IPS-11a (cell line): ENCODE data around the gene C1QTNF7.

Experiments used
- H3K4me3 ChIP-seq: one replicate; pipeline ENCODE4 v1.5.1; 2013; ENCODE audit warnings: low read depth, low read length, control low read depth

Gene C1QTNF7

GRCh38 chr4:15427701-15428100, at the start of gene C1QTNF7:
C1QTNF7 (plus strand) TSS chr4:15428033; CDS start chr4:15435744, 7,711 bp downstream.
- H3K4me3 ChIP-seq = no peak within 1 kb of the TSS

DNA sequence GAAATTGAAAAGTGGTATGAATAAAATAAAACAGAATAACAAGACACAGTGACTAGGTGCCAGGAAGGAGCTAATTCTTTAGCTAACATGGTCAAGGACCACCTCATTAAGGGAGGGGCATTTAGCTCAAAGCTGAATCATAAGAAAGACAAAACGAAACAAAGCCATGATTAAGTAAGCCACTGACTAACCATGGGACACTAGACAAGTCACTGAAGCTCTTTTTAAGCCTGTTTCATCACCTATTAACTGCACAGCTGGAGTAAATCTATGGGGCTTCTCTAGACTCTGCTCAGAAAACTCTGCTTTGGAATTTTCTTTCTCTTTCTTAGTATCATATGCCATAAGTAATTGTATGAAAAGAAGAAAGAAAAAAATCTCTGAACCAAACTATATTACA, 49.8 kb upstream of the C1QTNF7 start:
- no peak overlapping the region for H3K4me3 ChIP-seq

DNA sequence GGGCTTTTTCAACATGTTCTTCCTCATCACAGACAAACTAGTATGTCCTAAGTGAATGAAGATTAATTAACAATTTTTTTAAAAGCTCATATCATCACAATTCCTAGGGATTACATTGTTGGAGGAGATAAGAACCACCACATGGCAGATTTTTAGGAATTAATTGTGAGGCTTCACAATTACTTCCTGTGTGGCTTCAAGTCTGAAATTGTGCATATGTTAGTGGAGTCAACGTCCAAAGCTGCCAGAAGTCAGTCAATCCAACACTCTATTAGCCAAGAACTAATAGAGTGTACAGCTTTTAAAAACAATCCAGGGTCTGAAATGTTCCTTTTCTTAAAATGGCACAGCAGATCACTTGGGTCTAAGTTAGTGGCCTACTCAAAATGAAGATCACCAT, 49.3 kb upstream of the C1QTNF7 start:
- no peak overlapping the region for H3K4me3 ChIP-seq

DNA sequence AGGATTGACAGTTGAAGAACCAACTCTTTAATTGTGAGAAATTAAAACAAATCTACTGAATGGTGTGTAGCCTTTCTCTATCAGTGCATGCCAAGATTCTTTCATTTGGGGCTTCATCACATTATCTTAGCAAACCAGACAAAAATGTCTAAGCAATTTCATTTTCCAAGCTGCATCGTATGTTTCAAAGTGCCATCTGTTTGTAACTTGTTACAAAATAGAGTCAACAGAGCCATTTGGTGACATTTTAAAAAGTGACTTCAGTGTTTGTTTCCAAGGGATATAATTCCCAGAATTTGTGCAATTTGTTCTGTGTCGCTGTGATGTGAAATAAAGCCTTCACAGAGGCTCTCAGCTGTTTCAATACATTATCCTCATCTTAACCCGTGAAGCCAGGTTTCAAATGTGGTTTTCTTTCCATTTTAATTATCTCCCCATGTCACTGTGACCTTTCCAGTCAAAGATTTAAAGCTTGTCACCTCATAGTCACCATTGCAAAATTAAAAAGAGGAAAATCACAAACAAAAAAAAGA, 46.0 kb upstream of the C1QTNF7 start:
- no peak overlapping the region for H3K4me3 ChIP-seq

GRCh38 chr4:15382669-15383273, 45.1 kb upstream of the C1QTNF7 start:
- no peak overlapping the region for H3K4me3 ChIP-seq

GRCh38 chr4:15385515-15385914, 42.3 kb upstream of the C1QTNF7 start:
- H3K4me3 ChIP-seq = no peak overlapping the region

- H3K4me3 ChIP-seq = no peak overlapping the region
These were observed 41.9 kb upstream of the C1QTNF7 start for GRCh38 chr4:15385928-15386327.

- no peak overlapping the region for H3K4me3 ChIP-seq
These were observed 37.3 kb upstream of the C1QTNF7 start for GRCh38 chr4:15390494-15390893.

- H3K4me3 ChIP-seq = no peak overlapping the region
These were observed 35.6 kb upstream of the C1QTNF7 start for GRCh38 chr4:15392053-15392805.

DNA sequence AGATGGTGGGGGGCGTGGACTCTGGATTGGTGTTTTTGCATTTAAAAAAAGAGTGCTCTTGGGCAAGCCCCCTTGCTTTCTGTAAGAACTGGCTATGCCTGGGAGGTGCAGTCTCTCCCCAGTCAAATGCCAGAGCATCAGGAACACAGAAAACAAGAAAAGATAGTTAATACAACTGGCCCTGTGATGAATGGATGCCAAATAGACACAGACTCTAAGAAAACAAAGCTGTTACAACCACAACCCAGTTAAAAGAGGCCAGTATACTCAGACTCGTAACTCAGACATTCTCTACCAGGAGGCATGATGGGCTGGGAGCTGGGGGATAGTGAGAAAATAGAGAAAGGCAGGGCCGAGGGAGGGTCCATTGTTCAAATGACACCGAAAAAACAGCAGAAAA, 32.5 kb upstream of the C1QTNF7 start:
- no peak overlapping the region for H3K4me3 ChIP-seq

DNA sequence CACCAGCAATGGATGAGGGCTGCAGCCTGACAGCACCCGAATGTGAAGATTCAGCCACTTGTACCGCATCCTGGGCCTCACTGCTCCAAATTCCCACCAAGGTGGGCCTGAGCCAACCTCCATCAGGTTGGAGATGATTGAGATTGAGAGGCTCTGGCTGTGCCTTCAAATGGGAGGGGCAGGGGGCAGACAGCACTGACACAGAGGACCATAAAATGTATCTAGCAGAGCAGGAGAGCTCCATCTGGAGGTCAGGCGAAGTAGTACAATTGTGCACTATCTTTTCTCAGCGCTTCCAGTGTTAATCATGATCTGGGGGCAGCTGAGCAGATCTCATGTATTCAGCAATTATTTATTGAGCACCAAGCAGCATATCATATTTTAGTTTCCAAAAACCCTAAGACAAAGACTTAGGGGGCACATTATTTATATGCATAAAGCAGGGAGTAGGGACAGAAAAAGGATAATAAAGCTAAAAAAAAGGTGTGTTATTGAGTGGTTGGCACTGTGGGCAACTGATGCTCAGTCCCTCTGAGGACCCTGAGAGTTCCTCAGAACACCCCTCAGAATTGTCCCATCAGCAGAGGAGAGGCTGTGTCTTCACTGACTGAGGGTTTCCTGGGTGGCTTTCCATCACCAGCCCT, 31.6 kb upstream of the C1QTNF7 start:
- H3K4me3 ChIP-seq = no peak overlapping the region

DNA sequence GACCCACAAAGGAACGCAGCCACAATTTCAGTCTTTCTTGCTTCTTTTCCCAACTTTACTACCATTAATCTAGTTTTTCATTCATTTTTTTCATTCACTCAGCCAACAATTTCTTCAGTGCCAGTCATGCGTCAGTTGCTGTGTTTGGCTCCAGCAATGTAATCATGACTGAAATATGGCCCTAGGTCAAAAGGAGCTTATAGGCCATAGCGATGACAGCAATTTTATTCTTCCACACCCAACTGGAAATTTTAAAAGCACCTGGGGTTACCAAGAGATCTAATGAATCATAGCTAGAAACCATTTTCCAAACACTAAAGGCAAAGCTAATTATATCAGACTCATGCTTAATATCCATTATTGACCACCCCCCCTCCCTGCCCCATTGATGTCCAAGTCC, 29.8 kb upstream of the C1QTNF7 start:
- H3K4me3 ChIP-seq = no peak overlapping the region

GRCh38 chr4:15398732-15399131, 29.1 kb upstream of the C1QTNF7 start:
- H3K4me3 ChIP-seq = no peak overlapping the region

- no peak overlapping the region for H3K4me3 ChIP-seq
These were observed 27.6 kb upstream of the C1QTNF7 start for GRCh38 chr4:15400226-15400625.

GRCh38 chr4:15400981-15401671, 26.7 kb upstream of the C1QTNF7 start:
- no peak overlapping the region for H3K4me3 ChIP-seq

DNA sequence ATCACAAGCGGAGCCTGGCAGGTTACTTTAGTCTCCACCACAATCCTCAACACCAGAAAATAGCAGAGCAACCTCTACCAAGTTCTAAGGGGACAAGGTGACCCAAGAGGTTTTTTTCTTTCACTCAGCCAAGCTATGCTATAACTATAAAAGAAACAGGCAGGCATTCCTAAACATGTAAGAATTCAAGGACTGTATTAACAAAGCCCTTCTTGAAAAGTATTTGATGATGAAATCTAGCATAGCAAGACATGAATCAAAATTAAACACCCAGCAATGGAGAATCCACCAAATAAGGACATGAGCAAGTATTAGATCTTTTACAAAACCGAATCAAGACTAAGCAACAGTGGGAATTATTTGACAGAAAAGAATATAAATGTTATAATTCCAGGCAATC, 25.7 kb upstream of the C1QTNF7 start:
- no peak overlapping the region for H3K4me3 ChIP-seq

- no peak overlapping the region for H3K4me3 ChIP-seq
These were observed 24.9 kb upstream of the C1QTNF7 start for GRCh38 chr4:15402974-15403373.

- no peak overlapping the region for H3K4me3 ChIP-seq
These were observed 22.8 kb upstream of the C1QTNF7 start for GRCh38 chr4:15405018-15405417.

- no peak overlapping the region for H3K4me3 ChIP-seq
These were observed 17.1 kb upstream of the C1QTNF7 start for GRCh38 chr4:15410750-15411149.

DNA sequence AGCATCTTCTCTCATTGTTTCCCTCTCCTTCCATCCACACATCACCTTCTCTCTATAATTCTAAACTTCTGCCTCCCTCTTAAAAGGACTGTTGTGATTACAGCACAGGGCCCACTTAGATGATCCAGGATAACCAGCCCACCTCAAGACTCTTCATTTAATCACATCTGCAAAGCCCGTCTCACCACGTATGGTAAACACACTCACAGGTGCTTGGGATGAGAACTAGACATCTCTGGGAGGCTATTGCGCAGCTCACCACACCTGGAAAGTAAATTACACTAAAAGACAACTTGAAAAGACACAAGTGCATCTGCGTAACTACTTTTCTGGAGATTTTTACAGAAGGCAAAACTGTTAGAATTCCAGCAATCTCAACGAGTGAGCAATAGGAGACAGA, 15.4 kb upstream of the C1QTNF7 start:
- no peak overlapping the region for H3K4me3 ChIP-seq

GRCh38 chr4:15413010-15413622, 14.7 kb upstream of the C1QTNF7 start:
- no peak overlapping the region for H3K4me3 ChIP-seq
